Activated CD8-positive, alpha-beta memory T cell treated with anti-CD3 and anti-CD28 coated beads for 24 hours (primary cell): Measurements from ENCODE around the gene FXYD3.
"Not testable (repeated sequence)": the region's sequence is repeated elsewhere in the genome, so short reads cannot be mapped to it uniquely, and the experiment has no call there.

Experiments
- DNase-seq: peaks from one replicate; pipeline ENCODE4 v3.0.0-alpha.2; 2020

FXYD3 gene

GRCh38 chr19:35144259-35144599, 28.6 kb downstream of the FXYD3 start:
- DNase-seq: no peak

GRCh38 chr19:35144600-35145436, 29.2 kb downstream of the FXYD3 start:
- no peak for DNase-seq

GRCh38 chr19:35146746-35147459, 31.3 kb downstream of the FXYD3 start:
- no peak for DNase-seq

- no peak for DNase-seq
Measured at GRCh38 chr19:35149463-35149862, 33.8 kb downstream of the FXYD3 start.

GRCh38 chr19:35150445-35150844, 34.8 kb downstream of the FXYD3 start:
- no peak for DNase-seq

- no peak for DNase-seq
Measured at GRCh38 chr19:35151273-35152065, 35.8 kb downstream of the FXYD3 start.

GRCh38 chr19:35153129-35153522, 37.5 kb downstream of the FXYD3 start:
- DNase-seq: not testable (repeated sequence)

- peak; percentile 90 for DNase-seq
Measured at GRCh38 chr19:35153701-35154524, 38.3 kb downstream of the FXYD3 start.

GRCh38 chr19:35154525-35155406, 39.1 kb downstream of the FXYD3 start, which contains the start of gene FXYD5:
Gene FXYD5, plus strand, starts transcription at chr19:35154735. Its CDS starts 816 bp downstream, at chr19:35155551.
- DNase-seq: peak; percentile 90

- DNase-seq: peak; percentile 77
Measured at GRCh38 chr19:35155441-35155840, 39.8 kb downstream of the FXYD3 start.

- DNase-seq: no peak
Measured at GRCh38 chr19:35155981-35156672, 40.5 kb downstream of the FXYD3 start.

GRCh38 chr19:35156673-35157014, 41.0 kb downstream of the FXYD3 start:
- no peak for DNase-seq

- DNase-seq: no peak
Measured at GRCh38 chr19:35157431-35157830, 41.8 kb downstream of the FXYD3 start.

GRCh38 chr19:35159606-35160005, 44.0 kb downstream of the FXYD3 start:
- no peak for DNase-seq

GRCh38 chr19:35160629-35161433, 45.2 kb downstream of the FXYD3 start:
- no peak for DNase-seq

GRCh38 chr19:35161434-35161743, 45.8 kb downstream of the FXYD3 start:
- no peak for DNase-seq

GRCh38 chr19:35162471-35163326, 47.1 kb downstream of the FXYD3 start:
- no peak for DNase-seq

GRCh38 chr19:35164418-35164817, 48.8 kb downstream of the FXYD3 start:
- DNase-seq: no peak
